Testis (tissue), 2 donors: ENCODE data around the gene APOBEC2.

ENCODE experiments used
- CTCF ChIP-seq, 3 experiments: fragments of 450-650 bp in 2 of 3; fragments of 200-600 bp in 1 of 3; sonication (generic) in 1 of 3; IDR thresholded peaks; one replicate each; pipeline ENCODE4 v1.5.1; 2016 to 2019; ENCODE audit warnings: antibody characterized with exemption in 3 of 3, mild to moderate bottlenecking in 2 of 3, moderate library complexity in 1 of 3
- POLR2A ChIP-seq: fragments of 450-650 bp; IDR thresholded peaks from one replicate; pipeline ENCODE4 v1.6.1; 2017; ENCODE audit warnings: antibody characterized with exemption, mild to moderate bottlenecking, moderate library complexity

GRCh38 chr6:41047745-41048732 is 5.0 kb upstream of the APOBEC2 start:
- TF ChIP-seq POLR2A (no peak), CTCF (IDR thresholded peaks at IDR 0.05) (no peak)
